Measurements from ENCODE around the gene PIGC.
A peak's percentile ranks its signal among the peaks of the same experiment; 100 is the strongest.

Gene PIGC

DNA sequence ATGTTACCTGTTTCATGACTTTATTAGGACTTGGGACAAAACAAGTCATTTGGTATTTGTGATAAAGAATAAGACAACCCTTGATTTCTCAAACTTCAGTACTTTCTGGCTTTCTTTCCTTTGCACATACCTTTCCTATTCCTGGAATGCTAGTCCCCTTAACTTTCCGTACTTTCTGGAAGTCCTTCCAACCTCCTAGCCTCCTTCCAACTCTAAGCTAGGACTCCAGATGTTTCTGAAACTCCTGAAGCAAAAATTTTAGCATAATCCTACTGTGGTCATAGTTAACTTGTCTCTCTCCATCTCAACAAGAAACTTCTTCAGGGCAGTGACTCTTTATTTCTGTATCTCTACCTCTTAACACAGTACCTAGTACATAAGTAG is 43.2 kb downstream of the PIGC start (continued):
- no peak for TF ChIP-seq ZNF324 (tag by site-specific recombination; IDR thresholded peaks at IDR 0.05)
- TF ChIP-seq ZBTB48 (tag by site-specific recombination; IDR thresholded peaks at IDR 0.05), result no peak
- TF ChIP-seq HOXD13 (CRISPR knock-in tag; IDR thresholded peaks at IDR 0.05; ENCODE audit: borderline replicate concordance), result no peak
- no peak for TF ChIP-seq ZNF830 (tag by site-specific recombination; IDR thresholded peaks at IDR 0.05; ENCODE audit: low read depth)
- no peak for TF ChIP-seq ZSCAN30 (tag by site-specific recombination; IDR thresholded peaks at IDR 0.05)
- no peak for TF ChIP-seq ZNF549 (tag by site-specific recombination; IDR thresholded peaks at IDR 0.05)
- TF ChIP-seq ZNF664 (tag by site-specific recombination; IDR thresholded peaks at IDR 0.05), result no peak
- no peak for TF ChIP-seq GLIS1 (tag by site-specific recombination; IDR thresholded peaks at IDR 0.05)
- no peak for TF ChIP-seq FEZF1 (tag by site-specific recombination; IDR thresholded peaks at IDR 0.05)
- TF ChIP-seq SP3 (tag by site-specific recombination; IDR thresholded peaks at IDR 0.05), result no peak
- TF ChIP-seq, protein P1, sequence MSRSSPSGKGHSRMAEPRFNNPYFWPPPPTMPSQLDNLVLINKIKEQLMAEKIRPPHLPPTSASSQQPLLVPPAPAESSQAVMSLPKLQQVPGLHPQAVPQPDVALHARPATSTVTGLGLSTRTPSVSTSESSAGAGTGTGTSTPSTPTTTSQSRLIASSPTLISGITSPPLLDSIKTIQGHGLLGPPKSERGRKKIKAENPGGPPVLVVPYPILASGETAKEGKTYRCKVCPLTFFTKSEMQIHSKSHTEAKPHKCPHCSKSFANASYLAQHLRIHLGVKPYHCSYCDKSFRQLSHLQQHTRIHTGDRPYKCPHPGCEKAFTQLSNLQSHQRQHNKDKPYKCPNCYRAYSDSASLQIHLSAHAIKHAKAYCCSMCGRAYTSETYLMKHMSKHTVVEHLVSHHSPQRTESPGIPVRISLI (tag by site-specific recombination; IDR thresholded peaks at IDR 0.05), result no peak
- TF ChIP-seq ZBTB17 (tag by site-specific recombination; IDR thresholded peaks at IDR 0.05), result no peak

DNA sequence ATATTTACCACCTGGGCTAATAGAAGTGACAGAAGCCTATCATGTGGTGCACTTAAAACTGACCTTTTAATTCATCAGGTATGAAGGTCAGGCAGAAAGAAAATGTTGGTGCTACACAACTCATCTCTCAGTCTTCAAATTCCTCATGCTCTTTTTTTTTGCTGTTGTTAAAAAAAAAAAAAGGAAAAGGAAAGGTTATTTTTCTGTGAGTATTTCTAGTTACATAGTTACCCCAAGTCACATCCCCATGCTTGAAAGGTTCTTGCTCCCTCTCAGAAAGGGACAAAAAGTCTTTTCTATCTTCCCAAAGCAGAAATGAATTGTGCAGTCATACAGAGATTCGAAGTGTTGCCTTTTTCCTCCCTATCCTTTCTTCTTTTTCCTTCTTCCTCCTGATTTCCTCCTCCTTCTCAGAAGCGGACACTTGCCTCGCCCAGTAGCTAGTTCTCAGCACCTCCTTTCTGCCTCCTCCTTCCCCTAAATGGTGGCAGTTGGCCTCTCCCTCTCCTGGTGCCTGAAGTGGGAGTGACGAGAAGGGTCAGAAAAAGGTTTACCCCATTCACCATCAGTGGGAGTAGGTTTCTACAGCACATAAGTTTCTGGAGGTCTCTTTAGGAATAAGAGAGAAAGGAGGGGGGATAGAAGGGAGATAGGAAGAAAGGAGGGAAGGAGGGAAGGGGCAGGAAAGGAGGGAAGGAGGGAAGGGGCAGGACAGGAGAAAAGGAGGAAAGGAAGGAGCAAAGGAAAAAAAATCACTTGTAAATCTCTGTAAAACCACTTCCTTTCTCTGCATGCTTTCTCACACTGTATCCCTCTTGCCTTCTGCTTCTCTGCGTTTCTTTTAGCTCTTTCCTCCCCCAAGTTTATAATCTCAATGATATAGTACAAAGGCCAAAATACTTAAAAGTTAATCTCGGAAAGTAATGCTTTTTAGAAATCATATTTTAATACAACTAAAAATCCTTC is 43.8 kb downstream of the PIGC start:
- ChIA-PET POLR2A (interaction anchor here (0.5 to 1.0 kb wide), 3 partner anchors 12 to 41 kb away, joined by 3 to 5 read pairs (median 4); no protein-coding TSS in a partner anchor), CTCF (interaction anchor here (0.6 to 2.7 kb wide), 32 partner anchors 9 to 781 kb away, joined by 3 to 19 read pairs (median 4); no protein-coding TSS in a partner anchor)
- H3K36me3 ChIP-seq (ENCODE audit: control insufficient read depth in 2 of 2, insufficient read depth in 1 of 2, low read length in 2 of 2), result no peaks in the 10 kb centered on the region
- H3K4me3 ChIP-seq (ENCODE audit: low read depth, low read length), result no peak overlapping the region
- H3K4me1 ChIP-seq (ENCODE audit: control insufficient read depth, insufficient read depth, low read length), result no peaks in the 10 kb centered on the region
- no peak overlapping the region for H3K27ac ChIP-seq (ENCODE audit: extremely low read depth, low read depth, low read length)
- peak; percentile 23; the same call in 1 of the 2 replicates for TF ChIP-seq ZNF366 (tag by site-specific recombination; conservative IDR thresholded peaks at IDR 0.05)
- peak; percentile 15; the same call in 1 of the 2 replicates for TF ChIP-seq PRDM1 (tag by site-specific recombination; IDR thresholded peaks at IDR 0.05)
- TF ChIP-seq ZNF121 (tag by site-specific recombination; IDR thresholded peaks at IDR 0.05), result no peak
- no peaks in the 10 kb centered on the region for H3K9me3 ChIP-seq (ENCODE audit: control insufficient read depth, insufficient read depth, low read depth, low read length)

DNA sequence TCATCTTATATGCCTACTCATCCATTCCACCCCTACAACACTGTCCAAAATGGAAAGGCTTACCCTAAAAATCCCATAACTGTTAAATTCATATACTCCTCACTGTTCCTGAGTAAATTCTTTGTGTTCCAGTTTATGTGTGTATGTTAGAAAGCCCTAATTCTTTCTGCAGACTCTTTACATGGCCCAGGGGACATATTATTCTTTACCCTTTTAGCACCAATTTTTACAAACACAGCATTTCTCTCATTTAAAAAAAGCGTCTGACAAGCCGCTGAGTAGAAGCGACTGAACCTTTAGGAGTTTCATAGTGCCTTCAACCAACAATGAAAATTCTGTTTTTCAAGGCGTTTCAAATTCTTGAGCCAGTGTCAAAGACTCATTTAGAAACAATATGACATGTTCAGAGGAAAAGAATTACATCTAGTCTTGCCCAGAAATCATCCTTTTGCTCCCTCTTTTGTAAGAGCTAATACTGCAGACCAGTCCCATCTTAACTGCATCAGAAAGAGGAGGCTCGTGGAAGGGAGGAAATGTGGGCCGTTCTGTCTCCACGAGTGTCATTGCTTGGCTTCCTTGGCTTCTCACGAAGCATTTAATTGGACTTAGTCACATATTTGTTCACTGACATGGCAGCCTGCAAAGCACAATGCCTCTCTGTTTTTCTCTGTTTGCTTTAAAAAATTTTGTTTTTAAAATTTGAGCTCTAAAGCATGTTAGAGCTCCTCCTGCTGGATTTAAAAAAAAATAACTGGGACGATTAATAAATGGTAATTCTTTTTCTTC is 44.7 kb downstream of the PIGC start:
- ChIA-PET POLR2A (interaction anchor here (0.5 to 1.0 kb wide), 3 partner anchors 12 to 41 kb away, joined by 3 to 5 read pairs (median 4); no protein-coding TSS in a partner anchor), CTCF (interaction anchor here (0.6 to 2.4 kb wide), 31 partner anchors 10 to 992 kb away, joined by 3 to 19 read pairs (median 4); no protein-coding TSS in a partner anchor)
- TF ChIP-seq ZBTB21 (tag by site-specific recombination; IDR thresholded peaks at IDR 0.05), result no peak
- peak; percentile 18; the same call in 1 of the 2 replicates for TF ChIP-seq ZNF768 (tag by site-specific recombination; IDR thresholded peaks at IDR 0.05)
- TF ChIP-seq ZBTB17 (tag by site-specific recombination; IDR thresholded peaks at IDR 0.05), result no peak
- TF ChIP-seq, protein P2, sequence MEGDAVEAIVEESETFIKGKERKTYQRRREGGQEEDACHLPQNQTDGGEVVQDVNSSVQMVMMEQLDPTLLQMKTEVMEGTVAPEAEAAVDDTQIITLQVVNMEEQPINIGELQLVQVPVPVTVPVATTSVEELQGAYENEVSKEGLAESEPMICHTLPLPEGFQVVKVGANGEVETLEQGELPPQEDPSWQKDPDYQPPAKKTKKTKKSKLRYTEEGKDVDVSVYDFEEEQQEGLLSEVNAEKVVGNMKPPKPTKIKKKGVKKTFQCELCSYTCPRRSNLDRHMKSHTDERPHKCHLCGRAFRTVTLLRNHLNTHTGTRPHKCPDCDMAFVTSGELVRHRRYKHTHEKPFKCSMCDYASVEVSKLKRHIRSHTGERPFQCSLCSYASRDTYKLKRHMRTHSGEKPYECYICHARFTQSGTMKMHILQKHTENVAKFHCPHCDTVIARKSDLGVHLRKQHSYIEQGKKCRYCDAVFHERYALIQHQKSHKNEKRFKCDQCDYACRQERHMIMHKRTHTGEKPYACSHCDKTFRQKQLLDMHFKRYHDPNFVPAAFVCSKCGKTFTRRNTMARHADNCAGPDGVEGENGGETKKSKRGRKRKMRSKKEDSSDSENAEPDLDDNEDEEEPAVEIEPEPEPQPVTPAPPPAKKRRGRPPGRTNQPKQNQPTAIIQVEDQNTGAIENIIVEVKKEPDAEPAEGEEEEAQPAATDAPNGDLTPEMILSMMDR (tag by site-specific recombination; IDR thresholded peaks at IDR 0.05), result peak; percentile 8; the same call in 1 of the 2 replicates
- peak; percentile 74 for TF ChIP-seq ZNF654 (tag by site-specific recombination; IDR thresholded peaks at IDR 0.05; ENCODE audit: low read depth)
- no peak overlapping the region for H3K27ac ChIP-seq (ENCODE audit: extremely low read depth, low read depth, low read length)
- no peaks in the 10 kb centered on the region for H3K9me3 ChIP-seq (ENCODE audit: control insufficient read depth, insufficient read depth, low read depth, low read length)
- H3K4me1 ChIP-seq (ENCODE audit: control insufficient read depth, insufficient read depth, low read length), result no peaks in the 10 kb centered on the region
- H3K36me3 ChIP-seq (ENCODE audit: control insufficient read depth in 2 of 2, insufficient read depth in 1 of 2, low read length in 2 of 2), result no peaks in the 10 kb centered on the region
- no peak overlapping the region for H3K4me3 ChIP-seq (ENCODE audit: low read depth, low read length)
